GM19023 (cell line): ENCODE data around the gene LCLAT1.
A peak's percentile ranks its signal among the peaks of the same experiment; 100 is the strongest.
"Not testable (repeated sequence)": the region's sequence is repeated elsewhere in the genome, so short reads cannot be mapped to it uniquely, and the experiment has no call there.

Experiments used
- ATAC-seq: cut with Tn5 transposase; IDR thresholded peaks from one replicate; pipeline ENCODE4 v1.9.1; 2021; ENCODE audit warnings: mild to moderate bottlenecking, moderate library complexity; ENCODE audit not compliant: unreplicated experiment

LCLAT1 gene

GRCh38 chr2:30631051-30631671 lies 184.1 kb downstream of the LCLAT1 start:
- ATAC-seq, result peak; percentile 64

GRCh38 chr2:30633039-30633438 lies 186.0 kb downstream of the LCLAT1 start:
- no peak for ATAC-seq

GRCh38 chr2:30636311-30636710 lies 189.3 kb downstream of the LCLAT1 start:
- no peak for ATAC-seq

- ATAC-seq, result no peak
Observed at GRCh38 chr2:30639836-30640235, 192.8 kb downstream of the LCLAT1 start.

GRCh38 chr2:30641765-30642345 lies 194.8 kb downstream of the LCLAT1 start:
- no peak for ATAC-seq

GRCh38 chr2:30643013-30643412 lies 196.0 kb downstream of the LCLAT1 start:
- not testable (repeated sequence) for ATAC-seq

GRCh38 chr2:30643674-30644073 lies 196.6 kb downstream of the LCLAT1 start:
- ATAC-seq, result no peak

GRCh38 chr2:30645081-30645744 lies 198.2 kb downstream of the LCLAT1 start:
- no peak for ATAC-seq

GRCh38 chr2:30645745-30646119 lies 198.7 kb downstream of the LCLAT1 start:
- ATAC-seq, result no peak

- no peak for ATAC-seq
Observed at GRCh38 chr2:30647752-30648457, 200.9 kb downstream of the LCLAT1 start.

GRCh38 chr2:30649278-30649677 lies 202.2 kb downstream of the LCLAT1 start:
- no peak for ATAC-seq

- no peak for ATAC-seq
Observed at GRCh38 chr2:30649828-30650227, 202.8 kb downstream of the LCLAT1 start.

GRCh38 chr2:30652271-30652915 lies 205.3 kb downstream of the LCLAT1 start:
- no peak for ATAC-seq

- ATAC-seq, result no peak
Observed at GRCh38 chr2:30653847-30654246, 206.8 kb downstream of the LCLAT1 start.

GRCh38 chr2:30654404-30654803 lies 207.4 kb downstream of the LCLAT1 start:
- no peak for ATAC-seq

GRCh38 chr2:30655211-30655610 lies 208.2 kb downstream of the LCLAT1 start:
- no peak for ATAC-seq

GRCh38 chr2:30655660-30656059 lies 208.6 kb downstream of the LCLAT1 start:
- no peak for ATAC-seq

GRCh38 chr2:30656079-30656478 lies 209.0 kb downstream of the LCLAT1 start:
- no peak for ATAC-seq

- no peak for ATAC-seq
Observed at GRCh38 chr2:30661173-30662107, 214.4 kb downstream of the LCLAT1 start.
